HG02610 (cell line): Measurements from ENCODE around the gene TNPO1.
"Not testable (repeated sequence)": the region's sequence is repeated elsewhere in the genome, so short reads cannot be mapped to it uniquely, and the experiment has no call there.

ENCODE experiments used
- ATAC-seq: cut with Tn5 transposase; IDR thresholded peaks from one replicate; pipeline ENCODE4 v1.9.1; 2021; ENCODE audit warnings: mild to moderate bottlenecking, moderate library complexity; ENCODE audit not compliant: unreplicated experiment

Gene TNPO1

GRCh38 chr5:72816284-72817075 is at the start of gene TNPO1:
Gene TNPO1, plus strand, starts transcription at chr5:72816661. Its CDS starts 77 bp downstream, at chr5:72816738.
- ATAC-seq, result peak; percentile 81

GRCh38 chr5:72767289-72768010 is 49.0 kb upstream of the TNPO1 start:
- ATAC-seq, result no peak

DNA sequence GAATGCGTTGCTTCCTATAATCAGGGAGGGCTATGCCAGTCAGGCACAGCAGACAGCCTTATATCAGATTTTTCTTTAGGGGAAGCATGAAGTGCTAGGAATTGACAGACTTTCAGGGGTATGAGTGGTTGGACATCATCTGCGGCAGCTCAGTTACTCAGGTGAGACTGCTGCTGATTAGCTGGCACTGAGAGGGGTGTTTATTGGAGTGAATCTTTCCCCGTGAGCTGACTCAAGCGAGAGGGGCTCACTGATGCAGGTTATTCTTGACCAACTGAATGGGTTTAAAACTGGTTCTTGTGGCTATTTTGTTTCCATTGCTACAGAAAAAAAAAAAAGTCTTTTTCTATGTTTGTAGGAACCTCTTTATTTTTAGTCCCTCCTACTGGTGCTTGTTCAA is 46.2 kb upstream of the TNPO1 start:
- no peak for ATAC-seq

DNA sequence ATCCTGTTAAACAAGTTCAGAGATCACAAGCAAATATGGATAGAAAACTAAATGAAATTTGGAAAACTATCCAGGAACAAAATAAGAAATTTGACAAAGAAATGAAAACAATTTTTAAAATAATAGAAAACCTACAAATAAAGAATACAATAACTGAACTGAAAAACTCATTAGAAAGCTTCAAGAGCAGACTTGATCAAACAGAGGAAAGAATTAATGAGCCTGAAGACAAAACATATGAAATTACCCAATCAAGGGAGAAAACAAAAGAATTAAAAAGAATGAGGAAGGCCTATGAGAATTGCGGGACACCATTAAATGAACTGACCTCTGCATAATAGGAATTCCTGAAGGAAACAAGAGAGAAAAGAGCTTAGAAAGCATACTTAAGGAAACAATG is 39.8 kb upstream of the TNPO1 start:
- ATAC-seq, result no peak

GRCh38 chr5:72779520-72779919 is 36.9 kb upstream of the TNPO1 start:
- no peak for ATAC-seq

- ATAC-seq, result no peak
Measured at GRCh38 chr5:72783354-72783753, 33.1 kb upstream of the TNPO1 start.

DNA sequence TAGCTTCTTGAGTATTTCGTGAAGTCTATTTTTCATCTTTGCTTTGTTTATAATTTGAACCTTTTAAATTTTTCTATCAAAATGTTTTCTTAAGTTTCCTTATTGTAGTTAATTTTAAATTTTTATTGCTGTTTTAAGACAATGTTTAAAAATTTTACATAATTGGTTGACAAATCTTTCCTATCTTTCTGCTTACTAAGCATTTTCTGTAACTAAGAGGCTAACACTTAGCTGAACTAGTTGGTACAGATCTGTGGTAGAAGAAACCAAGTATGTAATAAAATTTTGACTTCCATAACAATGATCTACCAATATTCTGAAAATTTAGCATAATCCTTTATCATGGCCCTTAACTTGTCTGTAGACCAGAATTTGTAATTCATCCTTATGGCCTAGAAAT is 32.3 kb upstream of the TNPO1 start:
- ATAC-seq, result no peak

- ATAC-seq, result no peak
Measured at GRCh38 chr5:72785801-72786200, 30.7 kb upstream of the TNPO1 start.

- ATAC-seq, result no peak
Measured at GRCh38 chr5:72786676-72787075, 29.8 kb upstream of the TNPO1 start.

GRCh38 chr5:72788866-72789505 is 27.5 kb upstream of the TNPO1 start:
- ATAC-seq, result no peak

DNA sequence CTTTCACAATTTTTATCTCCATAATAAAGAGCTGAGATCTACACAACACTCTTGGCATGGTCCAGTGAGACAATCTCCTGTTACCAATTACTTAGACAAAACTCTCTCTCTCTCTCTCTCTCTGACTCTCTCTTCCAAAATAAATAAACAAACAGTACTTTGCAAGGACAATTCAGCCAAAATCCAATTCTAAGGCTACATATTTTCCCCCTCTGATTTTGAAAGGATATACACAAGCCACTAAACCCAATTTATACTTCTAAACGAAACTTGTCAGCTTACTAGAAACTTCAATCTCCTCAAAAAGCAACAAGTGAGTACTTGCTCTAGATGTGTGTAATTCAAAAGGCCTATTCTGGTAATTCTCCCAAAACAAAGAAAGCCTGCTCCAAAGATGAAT is 26.3 kb upstream of the TNPO1 start:
- ATAC-seq, result no peak

DNA sequence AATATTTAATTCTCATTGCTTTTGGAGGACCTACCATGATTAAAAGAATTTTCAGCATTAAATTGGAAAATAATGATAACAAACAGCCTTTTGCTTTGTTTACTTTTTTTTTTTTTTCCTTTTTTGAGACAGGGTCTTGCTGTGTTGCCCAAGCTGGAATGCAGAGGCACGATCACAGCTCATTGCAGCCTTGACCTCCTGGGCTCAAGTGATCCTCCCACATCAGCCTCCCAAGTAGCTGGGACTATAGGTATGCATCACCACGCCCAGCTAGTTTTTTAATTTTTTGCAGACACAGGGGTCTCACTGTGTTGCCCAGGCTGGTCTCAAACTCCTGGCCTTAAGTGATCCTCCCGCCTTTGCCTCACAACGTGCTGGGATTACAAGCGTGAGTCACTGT is 23.8 kb upstream of the TNPO1 start:
- not testable (repeated sequence) for ATAC-seq

GRCh38 chr5:72796001-72796400 is 20.5 kb upstream of the TNPO1 start:
- ATAC-seq, result no peak

- no peak for ATAC-seq
Measured at GRCh38 chr5:72799721-72800120, 16.7 kb upstream of the TNPO1 start.

DNA sequence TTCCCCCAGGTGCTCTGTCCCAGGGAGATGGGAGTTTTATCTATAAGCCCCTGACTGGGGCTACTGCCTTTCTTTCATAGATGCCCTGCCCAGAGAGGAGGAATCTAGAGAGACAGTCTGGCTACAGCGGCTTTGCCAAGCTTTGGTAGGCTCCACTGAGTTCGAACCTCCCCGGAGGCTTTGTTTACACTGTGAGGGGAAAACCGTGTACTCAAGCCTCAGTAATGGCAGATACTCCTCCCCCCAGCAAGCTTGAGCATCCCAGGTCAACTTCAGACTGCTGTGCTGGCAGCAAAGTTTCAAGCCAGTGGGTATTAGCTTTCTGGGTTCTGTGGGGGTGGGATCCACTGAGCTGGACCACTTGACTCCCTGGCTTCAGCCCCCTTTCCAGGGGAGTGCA is 7.8 kb upstream of the TNPO1 start:
- not testable (repeated sequence) for ATAC-seq

GRCh38 chr5:72811849-72812248 is 4.6 kb upstream of the TNPO1 start:
- ATAC-seq, result no peak

DNA sequence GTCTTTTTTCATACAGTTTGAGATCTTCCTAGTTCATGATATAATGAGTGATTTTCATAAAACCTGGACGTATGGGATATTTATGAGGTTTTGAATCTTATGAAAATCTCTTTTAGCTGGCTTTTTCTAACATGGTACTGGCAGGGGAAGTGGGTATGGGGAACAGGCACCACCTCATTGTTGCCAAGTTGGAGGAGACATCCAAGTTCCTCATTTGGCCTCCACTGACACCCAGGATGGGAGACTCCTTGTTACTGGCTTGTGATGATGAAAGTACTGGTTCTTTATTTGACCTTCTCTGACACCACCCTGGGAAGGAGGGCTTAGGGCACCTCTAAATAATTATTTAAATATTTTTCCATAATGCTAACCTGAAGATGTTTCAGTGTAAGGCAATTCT is 4.0 kb upstream of the TNPO1 start:
- no peak for ATAC-seq

- ATAC-seq, result no peak
Measured at GRCh38 chr5:72814104-72814503, 2.4 kb upstream of the TNPO1 start.

DNA sequence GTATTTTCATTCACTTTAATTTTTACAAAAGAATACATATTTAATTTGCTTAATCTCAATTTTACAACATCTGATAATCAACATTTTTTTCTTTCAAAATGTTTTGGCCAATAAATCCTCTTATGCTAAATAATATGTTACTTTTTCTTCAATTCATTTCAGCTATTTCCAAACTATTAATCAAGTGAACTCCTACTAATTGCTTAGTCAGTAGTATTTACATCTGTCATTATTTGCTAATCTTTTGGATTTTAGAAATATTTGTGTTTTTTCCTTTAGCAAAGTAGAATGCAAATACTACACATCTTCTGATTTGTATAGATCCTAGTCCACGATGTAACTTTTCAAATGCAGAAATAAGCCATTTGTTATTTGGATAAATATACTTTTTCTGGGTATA is 1.6 kb upstream of the TNPO1 start:
- ATAC-seq, result no peak

DNA sequence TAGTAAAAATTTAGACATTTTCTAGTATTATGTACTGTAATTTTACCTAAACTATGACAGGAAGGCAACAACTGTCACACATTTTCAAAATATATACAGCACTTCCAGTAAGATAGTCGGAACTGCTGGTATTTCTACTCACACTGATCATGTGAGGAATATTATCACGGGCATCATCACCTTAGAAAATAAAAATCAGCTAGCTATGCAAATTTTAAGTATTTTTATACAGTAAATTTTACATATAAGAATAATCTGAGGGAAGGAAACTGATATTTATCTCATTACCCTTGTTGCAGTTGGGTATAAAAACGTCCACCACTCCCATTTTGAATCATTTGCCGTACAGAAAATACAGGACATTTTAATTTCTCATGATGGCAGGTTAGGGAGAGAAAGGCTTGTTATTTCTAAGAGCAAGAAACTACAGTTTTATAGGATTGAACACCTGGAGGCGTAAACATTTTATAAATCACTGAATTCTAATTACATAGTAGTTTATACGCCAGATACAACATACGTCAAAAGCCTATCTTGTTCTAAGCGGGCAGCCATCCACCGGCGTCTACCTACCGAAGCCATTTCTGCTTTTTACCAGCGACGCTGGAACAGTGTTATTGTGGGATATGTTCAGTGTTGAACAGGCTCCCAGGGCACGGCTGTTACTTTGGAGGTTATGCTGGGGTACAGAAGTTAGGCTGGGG is 729 bp upstream of the TNPO1 start:
- no peak for ATAC-seq

- peak; percentile 29 for ATAC-seq
Measured at GRCh38 chr5:72817076-72817481, 618 bp downstream of the TNPO1 start.
